NCI-H1694 (cell line): ENCODE measurements around the gene MAP4.
"Not testable (repeated sequence)": the region's sequence is repeated elsewhere in the genome, so short reads cannot be mapped to it uniquely, and the experiment has no call there.

Experiments
- DNase-seq: peaks from one replicate; lab custom pipeline; 2025; lab: John Stamatoyannopoulos, UW

MAP4 gene, protein sequence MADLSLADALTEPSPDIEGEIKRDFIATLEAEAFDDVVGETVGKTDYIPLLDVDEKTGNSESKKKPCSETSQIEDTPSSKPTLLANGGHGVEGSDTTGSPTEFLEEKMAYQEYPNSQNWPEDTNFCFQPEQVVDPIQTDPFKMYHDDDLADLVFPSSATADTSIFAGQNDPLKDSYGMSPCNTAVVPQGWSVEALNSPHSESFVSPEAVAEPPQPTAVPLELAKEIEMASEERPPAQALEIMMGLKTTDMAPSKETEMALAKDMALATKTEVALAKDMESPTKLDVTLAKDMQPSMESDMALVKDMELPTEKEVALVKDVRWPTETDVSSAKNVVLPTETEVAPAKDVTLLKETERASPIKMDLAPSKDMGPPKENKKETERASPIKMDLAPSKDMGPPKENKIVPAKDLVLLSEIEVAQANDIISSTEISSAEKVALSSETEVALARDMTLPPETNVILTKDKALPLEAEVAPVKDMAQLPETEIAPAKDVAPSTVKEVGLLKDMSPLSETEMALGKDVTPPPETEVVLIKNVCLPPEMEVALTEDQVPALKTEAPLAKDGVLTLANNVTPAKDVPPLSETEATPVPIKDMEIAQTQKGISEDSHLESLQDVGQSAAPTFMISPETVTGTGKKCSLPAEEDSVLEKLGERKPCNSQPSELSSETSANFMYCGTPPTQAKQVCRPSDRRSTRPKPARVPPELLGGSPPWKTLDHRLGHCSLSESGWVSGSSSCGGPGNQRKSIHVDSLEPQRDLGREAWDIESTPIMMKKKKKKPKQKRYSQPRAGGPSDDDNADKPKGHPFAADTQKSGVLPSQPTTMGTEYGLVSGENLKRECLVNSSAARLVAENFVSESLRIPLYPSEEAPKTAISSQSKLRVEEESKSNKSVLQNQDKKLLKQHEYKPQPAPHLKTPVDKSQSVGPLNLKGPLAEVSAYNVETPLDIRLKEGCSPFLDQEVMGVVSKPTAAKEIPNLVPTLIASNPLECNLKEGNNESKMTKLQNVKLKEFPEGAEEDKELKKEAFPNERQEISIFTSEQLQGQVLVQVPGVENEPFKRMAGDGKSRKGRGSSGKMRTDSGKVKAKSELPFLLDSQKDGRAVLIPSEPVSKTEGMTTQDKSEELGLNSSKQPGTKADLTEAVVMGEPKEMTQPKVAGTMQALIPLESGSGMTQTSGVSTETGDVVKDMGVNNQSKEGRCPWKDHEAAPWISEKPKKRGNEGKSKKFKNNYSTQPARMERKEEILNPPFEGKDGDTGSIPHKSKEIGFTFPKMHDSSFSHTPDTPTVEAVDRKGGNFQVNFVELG (N-terminal part only)

DNA sequence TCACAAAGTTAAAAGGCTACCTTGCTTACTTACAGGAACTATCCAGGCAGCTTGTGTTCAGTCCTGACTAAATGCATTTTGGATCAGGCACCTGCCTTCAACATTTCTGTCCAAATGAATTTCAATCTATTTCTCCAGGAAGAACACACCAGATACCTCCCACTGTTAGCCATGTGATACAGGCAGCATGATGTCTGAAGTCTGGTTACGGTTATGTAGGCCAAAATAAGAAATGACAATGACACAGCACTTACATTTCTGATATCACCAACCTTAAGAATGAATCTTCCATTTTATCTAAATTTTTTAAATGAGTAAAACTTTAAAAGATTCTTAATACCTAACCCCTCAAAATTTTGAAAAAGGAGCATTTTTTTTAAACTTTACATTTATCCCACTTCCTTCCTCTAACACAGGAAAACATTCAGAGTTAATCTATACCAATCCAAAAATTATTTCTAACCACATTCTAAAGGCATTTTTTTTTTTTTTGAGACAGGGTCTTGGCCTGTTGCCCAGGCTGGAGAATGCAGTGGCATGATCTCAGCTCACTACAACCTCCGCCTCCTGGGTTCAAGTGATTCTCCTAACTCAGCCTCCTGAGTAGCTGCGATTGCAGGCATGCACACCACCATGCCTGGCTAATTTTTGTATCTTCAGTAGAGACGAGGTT, at the start of gene MAP4:
Gene MAP4 (minus strand): TSS at position 116 of the 673 bp plus-strand sequence. CDS start 17,556 bp downstream, outside the sequence.
- no peak for DNase-seq

DNA sequence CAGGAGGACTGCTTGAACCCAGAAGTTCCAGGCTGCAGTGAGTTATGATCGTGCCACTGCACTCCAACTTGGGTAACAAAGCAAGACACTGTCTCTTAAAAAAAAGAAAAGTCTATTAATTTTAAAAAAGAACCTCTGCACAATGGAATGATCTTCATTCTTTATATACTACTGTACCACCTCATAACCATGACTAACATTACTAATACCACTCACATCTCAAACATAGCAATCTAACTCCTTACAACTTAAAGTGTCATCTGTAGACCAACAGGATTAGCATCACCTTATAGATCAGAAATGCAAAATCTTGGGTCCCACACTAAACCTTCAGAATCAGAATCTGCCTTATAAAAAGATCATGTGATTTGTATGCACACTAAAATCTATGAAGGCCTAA, 48.8 kb upstream of the MAP4 start:
- DNase-seq = no peak

DNA sequence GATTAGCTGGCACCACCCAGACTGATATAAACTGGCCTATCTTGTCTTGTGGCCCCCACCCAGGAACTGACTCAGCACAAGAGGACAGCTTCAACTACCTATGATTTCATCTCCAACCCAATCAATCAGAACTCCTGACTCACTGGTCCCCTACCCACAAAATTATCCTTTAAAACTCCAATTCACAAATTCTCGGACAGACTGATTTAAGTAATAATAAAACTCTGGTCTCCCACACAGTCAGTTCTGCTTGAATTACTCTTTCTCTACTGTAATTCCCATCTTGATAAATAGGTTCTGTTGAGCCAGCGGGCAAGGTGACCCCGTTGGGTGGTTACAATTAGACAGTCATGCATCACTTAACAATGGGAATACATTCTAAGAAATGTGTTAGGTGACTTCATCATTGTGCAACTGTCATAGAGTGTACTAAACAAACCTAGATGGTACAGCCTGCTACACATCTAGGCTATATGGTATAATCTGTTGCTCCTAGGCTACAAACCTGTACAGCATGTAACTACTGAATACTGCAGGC, 48.1 kb upstream of the MAP4 start:
- DNase-seq = no peak

DNA sequence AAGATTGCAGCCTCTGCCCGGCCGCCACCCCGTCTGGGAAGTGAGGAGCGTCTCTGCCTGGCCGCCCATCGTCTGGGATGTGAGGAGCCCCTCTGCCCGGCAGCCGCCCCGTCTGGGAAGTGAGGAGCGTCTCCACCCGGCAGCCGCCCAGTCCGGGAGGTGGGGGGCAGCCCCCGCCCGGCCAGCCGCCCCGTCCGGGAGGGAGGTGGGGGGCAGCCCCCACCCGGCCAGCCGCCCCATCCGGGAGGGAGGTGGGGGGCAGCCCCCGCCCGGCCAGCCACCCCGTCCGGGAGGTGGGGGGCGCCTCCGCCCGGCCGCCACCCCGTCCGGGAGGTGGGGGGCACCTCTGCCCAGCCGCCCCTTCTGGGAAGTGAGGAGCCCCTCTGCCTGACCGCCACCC, 45.4 kb upstream of the MAP4 start:
- DNase-seq = not testable (repeated sequence)

DNA sequence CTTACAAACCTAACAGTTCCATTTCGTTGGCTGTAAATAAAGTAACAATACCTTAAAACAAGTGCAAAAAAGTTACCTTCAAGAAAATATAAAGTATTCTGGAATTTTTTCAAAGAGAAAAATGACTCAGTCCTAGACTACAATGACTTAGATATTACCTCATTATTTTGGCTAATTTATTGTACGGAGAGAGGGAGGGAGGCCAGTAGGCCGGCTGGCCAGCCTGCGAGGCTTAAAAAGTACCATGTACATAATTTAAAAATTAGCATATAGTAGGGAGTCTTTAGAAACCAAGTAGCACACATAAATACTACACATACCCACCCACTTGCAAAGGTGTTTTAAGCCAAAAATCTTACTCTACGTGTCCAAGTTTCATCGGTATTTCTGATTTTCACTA, 41.9 kb upstream of the MAP4 start:
- DNase-seq = no peak

DNA sequence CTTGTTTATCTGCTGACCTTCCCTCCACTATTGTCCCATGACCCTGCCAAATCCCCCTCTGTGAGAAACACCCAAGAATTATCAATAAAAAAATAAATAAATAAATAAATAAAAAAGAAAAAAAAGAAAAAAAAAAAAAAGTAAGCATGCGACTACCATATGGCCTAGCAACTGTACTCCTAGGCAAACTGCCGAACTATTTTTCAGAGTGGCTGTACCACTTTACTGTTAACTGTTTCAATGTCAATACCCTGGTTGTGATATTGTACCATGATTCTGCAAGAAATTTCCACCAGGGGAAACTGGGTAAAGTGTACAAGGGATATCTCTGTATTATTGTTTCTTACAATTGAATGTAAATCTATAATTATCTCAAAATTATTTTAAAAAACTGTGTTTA, 41.3 kb upstream of the MAP4 start:
- no peak for DNase-seq

DNA sequence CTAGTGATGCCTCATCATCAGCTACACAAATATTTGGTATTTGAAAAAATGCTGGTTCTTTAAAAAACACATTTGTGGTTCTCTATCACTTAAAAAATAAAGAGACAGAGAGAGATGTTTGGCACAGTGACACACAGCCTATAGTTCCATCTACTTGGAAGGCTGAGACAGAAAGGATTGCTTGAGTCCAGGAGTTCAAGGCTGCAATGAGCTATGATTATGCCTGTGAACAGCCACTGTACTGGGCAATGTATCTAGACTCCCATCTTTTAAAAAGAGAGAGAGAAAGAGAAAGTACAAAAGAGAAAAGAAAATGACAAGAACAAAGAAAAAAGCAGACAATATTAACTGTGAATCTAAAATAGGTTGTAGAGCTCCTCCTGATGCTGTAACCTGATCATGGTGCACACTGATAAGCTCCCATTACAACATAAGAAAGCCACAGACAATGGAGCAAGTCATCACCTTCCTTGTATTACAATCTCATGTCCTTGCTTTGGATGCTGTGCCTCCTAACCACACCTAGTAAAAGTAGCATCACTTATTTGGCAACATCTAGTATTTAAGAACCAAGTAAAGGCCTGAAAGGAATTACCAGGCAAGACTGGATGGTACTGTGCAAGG, 31.7 kb upstream of the MAP4 start:
- DNase-seq = no peak

DNA sequence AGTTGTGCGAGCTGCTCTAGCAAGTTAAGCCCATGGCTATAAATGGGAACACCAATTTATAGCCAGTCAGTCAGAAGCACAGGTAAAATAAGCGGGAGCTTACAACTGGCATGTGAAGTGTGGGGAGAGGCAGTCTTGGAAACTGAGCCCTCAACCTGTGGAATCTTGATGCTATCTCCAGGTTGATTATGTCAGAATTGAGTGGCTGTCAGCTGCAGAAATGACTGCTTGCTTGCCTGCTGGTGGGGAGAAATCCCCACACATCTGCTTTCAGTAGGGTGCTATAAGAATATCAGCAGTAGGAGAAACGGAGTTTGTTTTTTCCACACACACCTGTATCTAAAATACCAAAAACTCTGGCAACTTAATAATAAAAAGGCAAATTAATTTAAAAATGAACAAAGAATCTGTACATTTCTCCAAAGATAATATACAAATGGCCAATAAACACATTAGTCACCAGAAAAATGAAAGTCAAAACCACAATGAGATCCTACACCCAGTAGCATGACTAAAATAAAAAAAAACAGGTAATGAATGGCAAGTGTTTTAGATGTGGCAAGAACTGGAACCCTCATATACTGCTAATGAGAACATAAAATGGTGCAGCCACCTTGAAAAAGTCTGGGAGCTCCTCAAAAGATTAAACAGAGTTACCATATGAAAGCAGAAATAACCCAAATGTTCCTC, 26.0 kb upstream of the MAP4 start:
- DNase-seq = no peak

DNA sequence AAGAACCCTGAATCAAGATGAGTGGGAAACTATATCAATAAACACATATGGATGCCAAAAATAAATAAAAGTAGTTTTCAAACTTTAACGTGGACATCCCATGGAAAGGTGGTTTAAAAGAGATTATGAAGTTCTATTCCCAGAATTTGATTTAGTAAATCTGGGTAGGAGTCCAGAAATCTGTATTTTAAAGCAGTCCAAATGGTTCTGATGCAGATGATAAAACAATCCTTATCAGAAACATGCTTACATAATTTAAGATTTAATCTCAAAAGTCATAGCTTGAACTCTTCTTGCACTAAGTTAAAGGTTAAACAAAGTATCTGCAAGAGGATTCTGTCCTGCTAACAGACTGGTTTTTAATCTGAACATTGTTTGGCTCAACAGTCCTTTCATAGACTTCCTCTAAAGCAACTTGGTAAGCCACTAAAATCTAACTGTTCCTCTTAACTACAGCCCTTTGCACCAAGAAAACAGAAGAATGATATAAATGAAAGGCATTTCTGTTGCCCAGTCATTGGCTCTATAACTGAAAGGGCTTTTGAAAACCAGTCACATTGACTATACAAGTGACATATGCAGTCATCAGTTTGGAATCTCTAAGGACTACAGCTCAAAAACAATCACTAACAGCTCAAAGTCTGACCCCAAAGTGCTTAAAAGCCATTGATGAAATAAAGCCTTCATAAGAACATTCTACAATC, 23.4 kb upstream of the MAP4 start:
- DNase-seq = no peak

DNA sequence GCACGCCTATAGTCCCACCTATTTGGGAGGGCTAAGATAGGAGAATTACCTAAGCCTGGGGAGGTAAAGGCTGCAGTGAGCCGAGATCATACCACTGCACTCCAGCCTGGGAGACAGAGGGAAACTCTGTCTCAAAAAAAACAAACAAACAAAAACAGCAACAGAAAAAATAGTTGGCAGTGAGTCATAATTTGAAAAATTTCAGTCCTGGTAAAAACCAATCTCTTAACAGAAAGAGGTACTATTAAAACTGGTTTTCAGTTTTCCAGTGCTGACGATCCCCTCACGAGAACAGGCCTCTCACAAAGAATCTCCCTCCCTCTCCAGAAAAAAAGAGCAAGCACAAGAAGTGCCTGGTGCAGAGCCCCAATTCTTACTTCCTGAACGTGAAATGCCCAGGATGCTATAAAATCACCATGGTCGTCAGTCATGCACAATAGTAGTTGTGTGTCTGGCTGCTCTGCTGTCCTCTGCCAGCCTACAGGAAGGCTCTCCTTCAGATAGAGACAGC, 22.8 kb upstream of the MAP4 start:
- no peak for DNase-seq

DNA sequence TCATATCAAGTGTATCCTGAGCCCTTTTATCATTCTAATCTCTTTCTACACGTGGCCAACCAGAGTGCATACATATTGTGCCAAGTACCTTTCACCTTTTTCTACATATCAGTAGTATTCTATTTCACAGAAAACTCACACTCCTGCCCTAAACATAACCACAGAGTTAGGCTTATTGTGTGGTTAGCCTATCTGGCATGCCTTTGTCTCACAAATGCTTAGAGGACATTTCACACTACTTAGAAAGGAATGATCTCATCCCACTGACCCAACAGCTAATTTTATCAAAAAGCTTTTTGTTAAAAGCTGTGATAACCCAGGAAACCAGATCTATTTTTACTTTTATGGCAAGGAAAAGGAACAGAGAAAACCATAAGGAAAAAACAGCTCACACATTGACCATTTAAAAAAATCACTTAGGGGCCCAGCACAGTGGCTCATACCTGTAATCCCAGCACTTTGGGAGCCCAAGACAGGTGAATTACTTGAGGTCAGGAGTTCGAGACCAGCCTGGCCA, 17.8 kb upstream of the MAP4 start:
- no peak for DNase-seq

DNA sequence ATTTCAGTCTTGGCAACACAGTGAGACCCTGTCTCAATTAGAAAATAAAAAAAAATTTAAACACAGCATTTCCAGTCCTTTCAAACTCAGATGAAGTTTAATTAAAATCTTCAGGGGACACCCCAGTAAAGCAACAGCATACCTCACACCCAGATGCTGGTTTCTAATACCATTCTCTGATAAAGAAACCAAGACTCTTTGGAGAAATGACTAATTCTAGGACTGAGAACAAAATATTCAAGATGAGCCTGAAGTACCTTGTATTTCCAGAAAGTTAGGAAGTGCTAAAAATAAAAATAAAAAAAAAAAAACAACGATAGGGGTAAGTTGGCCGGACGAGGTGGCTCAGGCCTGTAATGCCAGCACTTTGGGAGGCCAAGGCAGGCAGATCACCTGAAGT, 14.0 kb upstream of the MAP4 start:
- DNase-seq = no peak

DNA sequence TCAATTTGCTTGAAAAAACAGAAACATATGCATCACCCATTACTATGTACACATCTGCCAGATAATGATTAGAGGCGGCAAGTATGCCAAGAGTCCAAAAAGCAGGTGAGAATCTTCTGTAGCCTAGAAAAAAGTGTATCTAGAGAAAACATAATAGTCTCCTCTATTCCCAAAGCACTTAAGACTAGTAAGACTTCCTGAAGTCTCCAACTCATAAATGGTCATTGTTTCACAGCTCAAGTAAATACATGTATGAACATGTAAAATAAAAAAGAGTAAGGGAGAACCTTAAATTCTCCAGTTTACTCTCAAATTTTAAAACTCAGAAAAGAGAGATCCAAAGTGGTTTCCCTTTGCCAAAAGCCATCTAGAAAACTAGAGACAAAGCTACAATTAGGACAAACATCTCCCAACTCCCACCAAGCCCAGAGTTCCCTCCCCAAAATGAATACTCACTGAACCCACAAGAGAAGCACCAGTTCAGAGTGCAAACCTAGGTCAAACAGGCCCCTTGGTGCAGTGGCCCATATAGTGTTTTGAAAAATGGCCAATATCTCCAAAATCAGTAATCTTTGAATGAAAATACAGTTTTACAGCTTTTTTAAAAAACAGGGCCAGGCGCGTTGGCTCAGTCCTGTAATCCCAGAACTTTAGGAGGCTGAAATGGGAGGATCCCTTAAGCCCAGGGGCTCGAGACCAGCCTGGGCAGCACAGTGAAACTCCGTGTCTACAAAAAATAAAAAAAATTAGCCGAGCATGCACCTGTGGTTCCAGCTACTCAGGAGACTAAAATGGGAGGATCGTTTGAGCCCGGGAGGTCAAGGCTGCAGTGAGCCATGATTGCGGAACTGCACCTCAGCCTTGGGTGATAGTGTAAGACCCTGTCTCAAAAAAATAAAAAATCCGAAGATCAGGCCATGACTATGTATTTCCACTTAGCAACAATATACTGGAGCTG, 11.0 kb upstream of the MAP4 start:
- DNase-seq = no peak

DNA sequence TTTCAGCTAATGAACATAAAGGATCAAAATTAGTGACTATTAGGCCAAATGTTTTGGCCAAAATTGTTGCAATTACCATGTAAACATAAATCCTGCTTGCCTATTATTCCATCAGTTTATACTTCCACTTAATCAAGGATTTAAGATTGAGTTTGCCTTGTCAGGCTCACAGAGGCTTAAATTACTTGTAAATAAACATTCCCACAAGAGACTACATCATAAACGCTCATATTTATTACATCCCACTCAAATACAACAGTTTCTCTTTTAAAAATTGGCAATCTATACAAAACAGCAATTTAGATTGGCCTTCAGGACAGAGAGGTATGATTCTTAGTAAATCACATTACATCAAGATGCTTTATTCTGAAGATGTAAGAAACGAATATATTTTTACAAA, 9.9 kb upstream of the MAP4 start:
- DNase-seq = no peak

DNA sequence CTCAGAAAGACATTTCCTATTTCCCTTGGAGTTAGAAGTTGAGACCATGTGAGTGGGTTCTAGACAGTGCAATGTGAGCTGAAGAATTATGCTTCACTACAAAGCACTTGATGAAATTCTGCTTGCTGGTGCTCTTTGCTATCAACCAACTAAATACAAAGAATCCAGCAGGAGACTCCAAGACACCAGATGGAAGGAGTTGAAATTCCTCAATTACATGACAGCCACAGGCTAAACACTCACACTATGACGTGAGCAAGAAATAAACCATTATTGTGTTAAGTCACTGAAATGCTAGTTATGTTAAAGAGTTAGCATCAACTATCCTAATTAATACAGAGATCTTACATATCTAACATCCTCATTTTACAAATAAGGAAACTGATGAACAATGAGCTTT, 8.2 kb upstream of the MAP4 start:
- no peak for DNase-seq

DNA sequence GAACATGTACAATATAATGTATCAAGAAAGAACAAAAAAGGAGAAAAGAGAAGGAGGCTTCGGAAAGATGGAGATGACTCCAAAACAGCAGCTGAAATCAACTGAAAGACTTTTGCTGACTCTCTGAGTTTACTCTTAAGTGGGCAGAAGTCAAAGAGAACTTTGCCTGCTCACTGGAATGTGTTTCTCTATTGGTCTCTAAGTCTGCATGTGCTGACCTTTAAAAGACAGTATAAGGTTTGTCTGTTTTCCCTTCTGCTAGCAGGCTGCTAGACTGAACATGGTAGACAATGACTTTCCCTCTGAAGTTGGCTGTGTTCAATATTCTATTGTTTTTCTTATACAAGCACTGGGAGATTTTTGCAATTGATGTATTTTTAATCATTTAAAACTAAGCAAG, 7.2 kb upstream of the MAP4 start:
- DNase-seq = no peak

DNA sequence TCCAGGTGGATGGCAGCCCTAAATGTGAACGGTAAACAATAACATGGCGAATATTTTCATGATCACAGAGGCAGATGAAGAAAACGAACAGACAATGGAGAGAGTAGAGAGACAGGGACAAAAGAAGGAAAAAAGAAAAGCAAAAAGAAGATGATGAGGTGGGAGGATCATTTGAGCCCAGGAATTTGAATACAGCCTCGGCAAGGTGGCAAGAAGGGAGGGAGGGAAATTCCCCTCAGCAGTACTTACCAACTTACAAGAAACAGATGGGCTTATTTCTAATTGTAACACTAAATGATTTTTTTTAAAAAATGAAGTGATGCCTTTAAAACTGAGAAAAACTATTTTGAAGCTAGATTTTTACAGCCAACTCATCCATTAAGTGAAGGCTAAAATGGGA, 6.0 kb upstream of the MAP4 start:
- no peak for DNase-seq

DNA sequence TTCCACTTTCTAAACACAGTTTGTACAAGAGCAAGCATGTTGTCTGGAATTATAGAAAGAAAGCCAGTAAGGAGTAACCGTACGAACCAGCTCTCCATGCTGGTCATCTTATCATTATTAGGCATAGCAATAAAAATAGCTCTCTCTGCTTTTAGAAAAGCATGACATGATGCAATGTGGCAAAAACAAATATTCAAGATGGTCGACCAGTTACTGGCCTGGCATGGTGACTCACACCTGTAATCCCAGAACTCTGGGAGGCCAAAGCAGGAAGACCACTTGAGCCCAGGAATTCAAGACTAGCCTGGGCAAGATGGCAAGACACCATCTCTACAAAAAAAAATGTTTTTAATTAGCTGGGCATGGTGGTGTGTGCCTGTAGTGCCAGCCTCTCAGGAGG, 2.6 kb upstream of the MAP4 start:
- DNase-seq = no peak
